ENCODE measurements around the gene MAP3K5.
"Not testable (repeated sequence)": the region's sequence is repeated elsewhere in the genome, so short reads cannot be mapped to it uniquely, and the experiment has no call there.

The MAP3K5 gene

DNA sequence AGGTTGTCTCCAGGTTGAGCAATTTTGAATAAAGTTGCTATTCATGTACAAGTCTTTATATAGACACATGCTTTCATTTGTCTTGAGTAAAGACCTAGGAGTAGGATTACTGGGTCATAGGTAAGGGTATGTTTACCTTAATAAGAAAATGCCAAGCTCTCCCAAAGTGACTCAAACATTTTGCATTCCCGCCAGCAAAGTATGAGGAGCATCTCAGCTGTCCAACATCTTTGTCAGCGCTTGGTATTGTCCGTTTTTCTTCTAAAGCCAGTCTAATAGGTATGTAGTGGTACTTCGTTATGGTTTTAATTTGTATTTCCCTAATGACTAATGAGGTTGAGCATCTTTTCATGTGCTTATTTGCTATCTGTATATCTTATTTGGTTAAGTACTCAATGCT is 67.2 kb downstream of the MAP3K5 start:
- DNase-seq (ENCODE audit: low read depth in 2 of 2), result no peak

DNA sequence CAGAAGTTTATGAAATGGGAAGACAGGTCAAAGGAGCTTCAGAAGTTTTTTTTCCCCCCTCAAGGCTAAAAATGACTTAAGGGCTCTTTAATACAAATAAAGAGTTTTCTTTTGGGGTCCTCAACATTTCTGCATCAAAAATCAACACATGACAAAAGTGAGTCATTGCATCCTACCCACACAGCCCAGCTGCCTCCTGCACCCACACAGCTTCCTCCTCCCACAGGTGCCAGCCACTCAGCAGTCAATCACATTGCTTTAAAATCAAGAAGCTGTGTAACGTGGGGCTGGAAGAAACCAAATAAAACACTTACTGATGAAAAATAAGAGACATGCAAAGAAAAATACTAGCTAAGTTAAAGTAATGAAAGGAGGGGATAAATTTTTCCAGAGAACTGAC is 68.5 kb downstream of the MAP3K5 start:
- no peak for DNase-seq (ENCODE audit: low read depth in 2 of 2)

DNA sequence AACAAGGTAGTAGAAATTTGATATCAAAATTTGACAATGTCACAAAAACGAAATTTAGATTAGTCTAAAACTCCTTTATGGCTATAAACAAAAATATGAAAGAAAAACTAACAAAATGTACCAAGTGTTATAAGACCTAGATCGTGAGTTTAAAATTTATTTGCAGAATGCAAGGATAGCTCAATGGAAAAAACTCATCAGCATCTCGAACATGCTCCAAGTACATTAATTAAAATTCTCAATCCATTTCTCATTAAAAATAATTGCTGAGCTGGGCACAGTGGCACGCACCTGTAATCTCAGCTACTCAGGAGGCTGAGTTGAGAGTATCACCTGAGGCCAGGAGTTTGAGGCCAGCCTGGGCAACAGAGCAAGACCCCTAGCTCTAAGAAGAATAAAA is 70.8 kb downstream of the MAP3K5 start:
- DNase-seq (ENCODE audit: low read depth in 2 of 2), result no peak

DNA sequence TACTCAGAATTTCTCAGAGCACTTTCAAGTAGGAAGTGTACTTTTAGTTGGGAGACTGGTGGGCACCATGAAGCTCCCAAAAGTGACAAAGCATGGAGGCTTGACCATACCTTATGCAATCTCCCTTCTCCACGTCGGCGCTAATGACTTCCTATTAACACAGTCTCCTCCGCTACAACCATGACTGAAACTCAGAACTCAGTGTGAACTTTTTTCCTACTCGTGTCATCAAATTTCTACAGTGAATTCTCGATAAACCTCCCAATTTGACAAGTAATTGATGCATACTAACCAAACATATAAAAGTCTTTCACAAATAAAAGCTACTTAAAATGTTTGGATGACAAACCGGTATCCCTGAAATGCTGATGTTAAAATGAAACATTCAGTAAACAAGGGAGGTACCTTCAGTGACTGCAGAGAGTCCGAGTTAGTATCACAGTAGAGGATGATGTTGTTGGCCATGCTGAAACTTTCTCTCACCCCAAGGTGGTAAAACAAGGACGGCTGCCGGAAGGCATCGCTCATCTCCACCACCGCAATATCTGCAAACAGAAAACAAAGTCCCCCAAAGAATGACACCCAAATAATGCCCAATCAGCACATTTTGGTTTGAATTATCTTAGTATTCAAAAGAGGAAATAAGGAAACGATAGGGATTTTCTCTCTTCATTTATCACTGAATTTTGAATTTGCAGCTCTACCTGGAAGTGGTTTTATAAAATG is 72.1 kb downstream of the MAP3K5 start:
- no peak for DNase-seq (ENCODE audit: low read depth in 2 of 2)

DNA sequence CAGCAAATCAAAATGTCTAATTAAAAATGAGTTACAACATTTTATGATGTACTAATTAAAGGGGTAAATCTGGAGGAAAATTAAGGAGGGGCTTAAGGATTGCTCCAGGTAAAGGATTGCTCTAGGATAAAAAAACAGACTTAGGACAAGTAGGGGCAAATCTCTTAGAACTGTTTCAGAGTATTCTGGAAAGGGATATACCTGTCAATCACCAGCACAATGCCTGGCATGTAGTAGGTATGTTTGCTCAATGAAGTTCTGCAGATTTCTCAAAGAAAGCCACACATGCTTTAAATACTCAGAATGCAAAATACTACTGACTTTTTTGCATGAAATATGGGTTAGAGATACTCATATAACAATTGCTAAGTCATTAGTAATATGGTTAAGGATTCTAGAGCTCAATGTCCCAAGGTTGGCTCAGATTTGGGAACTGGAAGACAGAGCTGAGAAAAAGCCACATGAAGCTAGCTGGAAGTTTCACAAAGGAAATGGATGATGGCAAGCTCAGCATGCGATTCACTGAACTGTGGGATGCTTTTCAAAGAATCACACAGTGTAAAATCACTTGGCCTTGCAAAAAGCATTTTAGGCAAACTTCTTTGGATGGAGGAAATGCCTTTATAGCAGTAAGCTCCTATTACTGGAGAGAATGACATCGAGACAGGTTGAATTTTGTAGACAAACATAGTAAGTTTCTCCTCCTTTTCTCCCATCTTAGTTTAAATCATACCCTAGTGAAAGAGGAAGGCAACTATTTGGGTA is 72.8 kb downstream of the MAP3K5 start:
- no peak for DNase-seq (ENCODE audit: low read depth in 2 of 2)

DNA sequence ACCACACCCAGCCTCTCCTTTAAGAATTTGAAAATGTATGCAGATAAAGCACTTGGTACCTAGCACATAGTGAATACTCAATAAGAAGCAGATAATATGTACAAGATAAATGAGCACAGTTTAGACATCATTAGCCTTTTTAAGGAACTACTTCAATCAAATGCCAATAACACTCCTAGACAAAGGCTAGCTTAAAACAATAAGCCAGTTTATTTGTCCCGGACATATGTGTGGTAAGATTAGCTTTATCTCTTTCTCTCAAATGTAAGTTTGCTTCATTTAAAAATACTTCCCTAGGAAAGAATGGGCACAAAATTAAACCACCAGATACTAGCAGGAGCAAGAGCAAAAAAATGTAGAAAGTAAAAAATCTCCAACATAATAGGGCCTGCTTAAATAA is 73.8 kb downstream of the MAP3K5 start:
- DNase-seq (ENCODE audit: low read depth in 2 of 2), result no peak

DNA sequence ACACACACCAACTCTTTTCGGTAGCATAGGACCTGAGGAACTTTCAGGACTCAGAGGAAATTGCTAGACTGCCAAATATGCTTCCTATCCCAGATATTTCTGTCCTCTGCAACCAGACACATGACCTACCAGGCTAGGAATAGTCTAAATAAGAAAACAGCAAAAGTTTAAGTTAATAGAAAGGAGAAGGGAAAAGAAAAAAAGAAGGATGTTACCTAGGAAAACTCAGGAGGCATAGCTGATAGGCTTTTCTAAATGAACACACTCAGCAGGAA is 74.6 kb downstream of the MAP3K5 start:
- DNase-seq (ENCODE audit: low read depth in 2 of 2), result no peak

DNA sequence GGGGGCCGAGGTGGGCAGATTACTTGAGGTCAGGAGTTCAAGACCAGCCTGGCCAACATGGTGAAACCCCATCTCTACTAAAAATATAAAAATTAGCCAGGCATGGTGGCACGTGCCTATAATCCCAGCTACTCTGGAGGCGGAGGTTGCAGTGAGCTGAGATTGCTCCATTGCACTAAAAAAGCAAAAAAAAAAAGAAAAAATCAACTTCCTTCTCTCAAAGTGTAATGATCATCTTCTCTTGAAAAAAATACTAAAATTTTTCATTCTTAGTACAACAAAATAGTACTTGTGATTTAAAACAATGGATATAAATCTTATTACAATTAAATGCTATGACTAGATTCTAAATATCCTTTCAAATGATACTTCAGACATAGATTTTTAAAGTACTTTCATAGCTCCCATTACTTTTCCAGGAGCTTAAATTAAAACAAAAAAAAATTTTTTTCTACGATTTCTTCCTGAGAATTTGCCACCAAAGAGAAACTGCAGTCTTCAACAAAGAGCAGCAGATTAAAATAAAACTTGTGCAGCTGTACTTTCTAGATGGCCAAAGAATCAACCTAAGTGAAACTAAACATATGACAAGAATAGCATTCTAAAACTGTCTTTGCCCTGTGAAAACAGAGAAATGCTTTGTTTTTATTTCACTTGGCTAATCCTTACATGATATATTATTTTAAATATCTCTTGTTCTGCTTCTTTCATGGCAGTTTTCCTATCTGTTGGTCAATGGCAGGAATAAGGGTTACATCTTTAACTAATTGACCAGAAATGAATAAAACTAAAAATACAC is 75.2 kb downstream of the MAP3K5 start:
- no peak for DNase-seq (ENCODE audit: low read depth in 2 of 2)

DNA sequence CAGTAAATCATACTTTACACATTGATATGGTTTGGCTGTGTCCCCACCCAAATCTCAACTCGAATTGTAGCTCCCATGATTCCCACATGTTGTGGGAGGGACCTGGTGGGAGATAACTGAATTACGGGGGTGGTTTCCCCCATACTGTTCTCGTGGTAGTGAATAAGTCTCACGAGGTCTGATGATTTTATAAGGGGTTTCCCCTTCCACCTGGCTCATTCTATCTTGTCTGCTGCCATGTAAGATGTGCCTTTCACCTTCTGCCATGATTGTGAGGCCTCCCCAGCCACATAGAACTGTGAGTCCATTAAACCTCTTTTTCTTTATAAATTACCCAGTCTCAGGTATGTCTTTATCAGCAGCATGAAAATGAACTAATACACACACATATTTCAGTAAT is 79.6 kb downstream of the MAP3K5 start:
- DNase-seq (ENCODE audit: low read depth in 2 of 2), result not testable (repeated sequence)

DNA sequence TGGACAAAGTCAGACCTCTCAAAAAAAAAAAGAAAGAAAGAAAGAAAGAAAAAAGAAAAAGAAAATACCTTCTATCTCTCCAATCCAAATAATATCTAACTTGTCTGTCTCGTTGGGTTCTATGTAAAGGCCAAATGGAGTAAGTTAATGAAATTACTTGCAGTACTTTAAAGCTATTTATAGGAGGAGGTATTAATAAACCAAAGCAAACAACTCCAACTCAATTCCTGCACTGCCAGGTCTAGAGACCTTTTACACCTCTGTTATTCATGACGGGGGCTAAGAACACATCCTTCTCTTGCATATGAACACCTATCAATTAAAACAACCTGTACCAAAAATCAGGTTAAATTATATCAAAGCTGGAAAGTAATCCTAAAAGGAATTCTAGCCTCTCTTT is 80.6 kb downstream of the MAP3K5 start:
- DNase-seq (ENCODE audit: low read depth in 2 of 2), result no peak

DNA sequence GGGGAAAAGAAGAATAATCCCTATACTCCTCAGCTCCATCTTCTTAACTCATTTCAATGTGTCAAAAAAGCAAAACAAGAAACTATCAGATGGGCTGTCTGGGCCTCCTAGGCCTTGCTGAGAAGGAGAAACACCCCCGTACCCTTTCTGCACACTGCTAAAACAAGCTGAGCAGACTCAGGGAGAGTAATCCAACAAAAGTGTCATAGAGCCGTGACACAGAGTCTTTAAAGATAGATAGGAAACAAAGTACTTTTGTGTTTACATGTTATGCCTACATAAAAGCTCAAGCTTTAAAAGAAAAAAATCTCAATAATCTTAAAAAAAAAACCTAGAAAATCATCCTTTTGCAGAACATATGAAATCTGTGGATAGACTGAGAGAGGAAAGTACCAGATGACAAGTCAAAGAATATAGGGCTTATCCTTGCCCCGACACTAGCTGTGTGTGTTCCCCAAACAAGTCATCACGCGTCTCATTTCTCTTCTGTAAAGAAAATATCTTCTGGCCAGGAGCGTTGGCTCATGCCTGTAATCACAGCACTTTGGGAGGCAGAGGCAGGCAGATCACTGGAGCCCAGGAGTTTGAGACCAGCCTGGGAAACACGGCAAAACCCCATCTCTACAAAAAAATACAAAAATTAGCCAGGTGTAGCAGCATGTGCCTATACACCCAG is 81.3 kb downstream of the MAP3K5 start:
- DNase-seq (ENCODE audit: low read depth in 2 of 2), result no peak

DNA sequence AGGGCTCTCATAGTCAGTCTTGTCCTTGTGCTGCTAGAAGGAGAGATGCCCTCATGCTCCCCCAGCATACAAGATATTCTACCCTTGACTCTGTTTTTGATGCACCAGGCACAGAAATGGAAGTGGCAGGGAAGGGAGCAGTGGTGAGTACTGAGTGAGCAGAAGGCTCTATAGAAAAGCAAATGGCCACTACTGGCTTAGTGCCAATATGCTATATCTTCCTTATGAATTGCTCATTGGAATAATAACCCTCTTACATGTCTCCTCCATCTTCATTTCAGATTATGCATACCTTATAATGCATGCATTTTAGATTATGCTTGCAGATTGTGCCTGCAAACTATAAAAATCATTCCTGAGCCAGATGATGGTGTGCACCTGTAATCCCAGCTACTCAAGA is 82.8 kb downstream of the MAP3K5 start:
- no peak for DNase-seq (ENCODE audit: low read depth in 2 of 2)

DNA sequence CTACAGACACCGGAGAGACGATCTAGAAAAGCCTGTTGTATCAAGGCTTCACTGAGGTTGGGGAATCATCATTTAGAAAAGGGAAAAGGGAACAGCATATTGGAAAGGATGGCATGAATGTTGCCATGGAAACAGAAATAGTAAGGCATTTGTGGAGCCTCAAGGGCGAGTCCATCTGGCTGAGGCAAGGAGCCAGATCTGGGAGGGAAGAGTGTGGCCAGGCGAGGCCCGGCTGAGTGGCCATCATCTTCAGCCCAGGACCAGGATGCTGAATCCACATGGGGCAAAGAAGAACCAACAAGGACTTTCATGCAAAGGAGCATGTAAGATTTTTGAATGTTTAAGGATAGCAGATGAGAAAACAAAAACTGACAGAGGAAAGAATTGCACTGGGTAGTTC is 85.8 kb downstream of the MAP3K5 start:
- no peak for DNase-seq (ENCODE audit: low read depth in 2 of 2)

DNA sequence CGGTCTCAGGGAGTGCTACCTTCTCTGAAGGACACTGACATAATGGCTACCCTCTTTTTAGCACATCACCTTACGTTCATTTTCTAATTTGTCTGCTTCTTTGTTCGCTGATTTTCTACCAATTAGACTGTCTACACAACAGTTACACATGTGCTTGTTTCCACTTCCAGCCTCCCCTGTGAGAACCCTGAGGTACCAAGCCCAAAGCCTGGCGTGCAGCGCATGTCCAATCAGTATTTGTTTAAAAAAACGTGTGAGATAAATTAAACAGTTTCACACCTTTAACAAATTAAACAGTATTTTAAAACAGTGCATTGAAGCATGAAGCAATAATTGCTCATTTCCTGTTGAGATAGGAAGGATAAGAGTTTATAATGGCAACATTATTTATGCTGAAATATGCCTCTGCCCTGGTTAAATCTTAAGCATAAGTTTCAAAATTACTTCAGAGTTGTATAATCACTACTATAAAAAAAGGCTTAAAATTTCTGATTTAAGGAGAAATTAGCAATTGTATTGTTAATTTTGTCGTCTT is 88.9 kb downstream of the MAP3K5 start:
- no peak for DNase-seq (ENCODE audit: low read depth in 2 of 2)

DNA sequence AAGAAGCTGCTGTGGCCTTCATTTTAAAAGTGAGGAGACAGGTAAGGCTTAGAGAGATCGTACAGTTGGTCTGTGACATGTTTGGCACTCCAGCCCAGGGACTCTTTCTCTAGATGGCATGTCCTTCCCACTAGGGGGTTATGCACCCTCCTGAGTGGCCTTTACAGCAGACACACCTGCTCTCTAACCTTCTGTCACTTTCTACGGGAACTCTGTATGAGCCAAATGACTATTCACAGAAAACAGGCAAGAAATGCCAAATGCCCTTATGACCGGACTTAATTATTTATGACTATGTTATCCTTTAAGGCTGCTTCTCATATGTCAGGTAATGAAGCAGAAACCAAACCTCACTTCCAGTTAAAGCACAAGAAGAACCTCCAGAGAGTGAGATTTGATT is 91.2 kb downstream of the MAP3K5 start:
- DNase-seq (ENCODE audit: low read depth in 2 of 2), result no peak

DNA sequence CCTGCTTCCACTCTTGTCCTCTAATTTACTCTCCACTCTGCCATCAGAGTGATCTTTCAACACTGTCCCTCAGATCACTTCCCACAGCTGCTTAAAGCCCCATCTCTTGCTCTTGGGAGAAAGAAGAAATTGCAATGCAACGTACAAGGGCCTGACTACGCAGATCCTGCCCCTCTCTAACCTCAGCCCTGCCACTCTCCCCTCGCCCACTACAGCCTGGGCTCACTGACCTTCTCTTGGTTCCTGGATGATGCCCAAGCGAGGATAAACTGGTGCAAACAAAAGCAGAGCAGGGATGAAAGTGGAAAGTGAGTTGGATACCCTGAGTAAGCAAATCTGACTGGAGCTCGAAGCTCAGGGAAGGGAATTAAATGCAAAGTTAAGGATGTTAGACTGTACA is 92.9 kb downstream of the MAP3K5 start:
- DNase-seq (ENCODE audit: low read depth in 2 of 2), result no peak

DNA sequence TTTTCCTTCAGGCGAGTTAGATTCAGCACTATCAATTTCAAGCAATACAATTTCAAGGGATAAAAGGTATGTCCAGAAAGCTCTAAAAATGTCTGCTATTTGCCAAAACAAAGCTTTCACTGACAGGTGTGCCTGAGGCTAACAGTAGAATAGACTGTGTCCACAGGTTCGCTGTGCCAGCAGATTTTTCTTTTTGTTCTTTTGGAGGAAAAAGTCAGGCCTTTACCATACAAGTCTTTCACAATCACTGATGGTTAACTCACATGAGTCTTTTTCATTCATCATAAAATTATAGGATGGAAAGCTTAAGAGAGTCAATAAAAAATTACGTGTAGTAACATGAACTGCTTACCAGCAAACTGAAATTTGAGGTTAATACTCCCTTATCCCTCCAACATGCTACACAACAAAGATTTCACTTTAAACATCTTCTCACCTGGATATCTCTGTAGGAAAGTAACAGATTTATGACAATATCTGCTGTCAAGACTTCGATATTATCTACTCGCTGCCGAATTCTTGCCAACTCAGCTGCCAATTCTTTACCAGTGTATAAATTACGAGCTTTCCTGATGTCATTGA is 95.4 kb downstream of the MAP3K5 start:
- DNase-seq (ENCODE audit: low read depth in 2 of 2), result no peak

DNA sequence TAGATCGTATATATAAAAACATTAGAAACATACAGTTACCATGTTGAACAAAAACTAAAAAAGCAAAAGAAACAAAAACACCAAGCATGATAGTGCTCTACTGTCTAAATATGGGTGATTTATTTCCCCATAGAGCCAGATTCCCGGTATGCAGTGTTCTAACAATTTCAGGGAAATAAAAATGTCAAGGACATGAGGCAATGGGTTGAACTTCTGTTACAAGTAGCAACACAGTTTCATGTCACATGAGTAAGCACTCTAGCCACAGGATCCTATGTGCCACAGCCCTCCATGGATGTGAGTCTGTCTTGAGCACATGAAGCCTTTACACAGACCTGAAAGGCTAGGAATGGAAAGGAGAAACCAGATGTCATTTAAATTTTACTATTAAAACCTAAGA is 96.0 kb downstream of the MAP3K5 start:
- no peak for DNase-seq (ENCODE audit: low read depth in 2 of 2)

DNA sequence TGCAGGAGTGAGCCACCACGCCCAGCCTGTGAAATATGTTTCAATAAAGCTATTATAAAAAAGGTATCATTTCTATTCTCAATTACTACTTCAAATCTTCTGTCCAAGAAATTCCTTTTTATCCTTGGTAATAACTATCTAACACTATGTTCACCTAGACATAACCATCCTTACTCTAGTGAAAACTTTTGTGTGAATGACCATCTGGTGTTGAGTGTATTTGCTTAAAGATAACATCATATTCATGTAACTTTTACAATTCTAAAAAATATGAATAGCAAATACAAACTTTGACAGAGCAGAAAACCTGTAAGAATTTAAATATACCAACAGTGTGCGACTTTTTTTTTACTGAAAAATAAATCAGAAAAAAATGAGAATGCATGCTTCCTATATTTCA is 96.9 kb downstream of the MAP3K5 start:
- no peak for DNase-seq (ENCODE audit: low read depth in 2 of 2)

DNA sequence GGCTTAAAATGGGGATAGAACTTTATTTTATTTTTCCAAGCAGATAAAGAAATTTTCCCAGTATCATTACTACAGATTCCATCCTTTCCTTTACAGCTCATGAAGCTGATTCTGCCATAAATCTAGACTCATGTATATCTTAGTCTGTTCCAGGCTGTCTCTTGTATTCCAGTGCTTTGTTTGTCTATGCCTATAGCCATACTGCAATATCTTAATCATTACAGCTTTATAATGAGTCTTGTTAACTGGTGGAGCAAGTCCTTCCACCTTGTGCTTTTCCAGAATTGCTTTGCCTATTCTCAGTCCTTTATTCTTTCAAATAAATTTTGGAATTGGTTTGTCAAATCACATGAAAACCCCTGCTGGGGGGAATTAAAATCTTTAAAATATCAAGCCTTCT is 99.2 kb downstream of the MAP3K5 start:
- no peak for DNase-seq (ENCODE audit: low read depth in 2 of 2)

DNA sequence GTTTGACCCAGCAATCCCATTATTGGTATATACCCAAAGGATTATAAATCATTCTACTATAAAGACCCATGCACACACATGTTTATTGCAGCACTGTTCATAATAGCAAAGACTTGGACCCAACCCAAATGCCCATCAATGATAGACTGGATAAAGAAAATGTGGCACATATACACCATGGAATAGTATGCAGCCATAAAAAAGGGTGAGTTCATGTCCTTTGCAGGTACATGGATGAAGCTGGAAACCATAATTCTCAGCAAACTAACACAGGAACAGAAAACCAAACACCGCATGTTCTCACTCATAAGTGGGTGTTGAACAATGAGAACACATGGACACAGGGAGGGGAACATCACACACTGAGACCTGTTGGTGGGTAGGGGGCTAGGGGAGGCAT is 104.4 kb downstream of the MAP3K5 start:
- not testable (repeated sequence) for DNase-seq (ENCODE audit: low read depth in 2 of 2)

Measured in activated CD4-positive, alpha-beta T cell treated with anti-CD3 and anti-CD28 coated beads for 24 hours (primary cell).